Stimulated activated CD4-positive, alpha-beta T cell treated with anti-CD3 and anti-CD28 coated beads, Interleukin-4, amount 100 ng/mL, for 24 hours (primary cell): ENCODE data around the gene NME7.
"Not testable (repeated sequence)": the region's sequence is repeated elsewhere in the genome, so short reads cannot be mapped to it uniquely, and the experiment has no call there.

Experiments used
- DNase-seq: peaks from one replicate; pipeline ENCODE4 v3.0.0-alpha.2; 2020

The NME7 gene

GRCh38 chr1:169149555-169150286 lies 217.9 kb downstream of the NME7 start:
- no peak for DNase-seq

- no peak for DNase-seq
These were observed 218.9 kb downstream of the NME7 start for GRCh38 chr1:169148472-169149252.

GRCh38 chr1:169146576-169147214 lies 220.9 kb downstream of the NME7 start:
- DNase-seq = no peak

GRCh38 chr1:169144941-169145626 lies 222.5 kb downstream of the NME7 start:
- DNase-seq = no peak

- no peak for DNase-seq
These were observed 223.6 kb downstream of the NME7 start for GRCh38 chr1:169143984-169144383.

- DNase-seq = no peak
These were observed 224.3 kb downstream of the NME7 start for GRCh38 chr1:169143346-169143745.

- no peak for DNase-seq
These were observed 225.5 kb downstream of the NME7 start for GRCh38 chr1:169142129-169142528.

GRCh38 chr1:169141356-169141755 lies 226.2 kb downstream of the NME7 start:
- no peak for DNase-seq

GRCh38 chr1:169138866-169139670 lies 228.5 kb downstream of the NME7 start:
- DNase-seq = no peak

GRCh38 chr1:169137357-169137756 lies 230.2 kb downstream of the NME7 start:
- no peak for DNase-seq

- no peak for DNase-seq
These were observed 233.6 kb downstream of the NME7 start for GRCh38 chr1:169133801-169134502.

GRCh38 chr1:169133228-169133576 lies 234.4 kb downstream of the NME7 start:
- no peak for DNase-seq

- no peak for DNase-seq
These were observed 234.9 kb downstream of the NME7 start for GRCh38 chr1:169132512-169133227.

- no peak for DNase-seq
These were observed 236.9 kb downstream of the NME7 start for GRCh38 chr1:169130683-169131082.

GRCh38 chr1:169129109-169129784 lies 238.3 kb downstream of the NME7 start:
- no peak for DNase-seq

GRCh38 chr1:169128562-169128961 lies 239.0 kb downstream of the NME7 start:
- DNase-seq = no peak

GRCh38 chr1:169127305-169127704 lies 240.3 kb downstream of the NME7 start:
- DNase-seq = no peak

- no peak for DNase-seq
These were observed 241.3 kb downstream of the NME7 start for GRCh38 chr1:169126335-169126734.

- not testable (repeated sequence) for DNase-seq
These were observed 242.0 kb downstream of the NME7 start for GRCh38 chr1:169125597-169125996.

- no peak for DNase-seq
These were observed 243.1 kb downstream of the NME7 start for GRCh38 chr1:169124459-169124858.

- no peak for DNase-seq
These were observed 244.6 kb downstream of the NME7 start for GRCh38 chr1:169122976-169123375.
